ENCODE data around the gene AURKB.
A peak's percentile ranks its signal among the peaks of the same experiment; 100 is the strongest.

Gene AURKB

GRCh38 chr17:8226536-8227237, 16.3 kb upstream of the AURKB start:
- H3K27me3 ChIP-seq, result no peaks in the 10 kb centered on the region
- peak overlapping the region; percentile 65 for H3K4me3 ChIP-seq
- TF ChIP-seq Cebpa-rat (IDR thresholded peaks at IDR 0.05), result no peak
- peak overlapping the region; percentile 70 for H3K27ac ChIP-seq
- H4K20me1 ChIP-seq, result no peaks in the 10 kb centered on the region
- peaks cover 48% of the 10 kb centered on the region for H3K4me1 ChIP-seq
- peak overlapping the region; percentile 78 for H3K4me2 ChIP-seq
- no peaks in the 10 kb centered on the region for H3K9me3 ChIP-seq
- H3K9ac ChIP-seq, result peak overlapping the region; percentile 76
- H3K36me3 ChIP-seq, result peaks cover 47% of the 10 kb centered on the region

- H3K9ac ChIP-seq, result peak overlapping the region; percentile 76
- H3K4me3 ChIP-seq, result peak overlapping the region; percentile 65
- peak overlapping the region; percentile 78 for H3K4me2 ChIP-seq
- H4K20me1 ChIP-seq, result no peaks in the 10 kb centered on the region
- H3K36me3 ChIP-seq, result peaks cover 39% of the 10 kb centered on the region
- H3K4me1 ChIP-seq, result peaks cover 48% of the 10 kb centered on the region
- no peaks in the 10 kb centered on the region for H3K27me3 ChIP-seq
- no peaks in the 10 kb centered on the region for H3K9me3 ChIP-seq
- TF ChIP-seq Cebpa-rat (IDR thresholded peaks at IDR 0.05), result no peak
- H3K27ac ChIP-seq, result peak overlapping the region; percentile 70
These were observed 15.6 kb upstream of the AURKB start for GRCh38 chr17:8225813-8226535.

GRCh38 chr17:8224891-8225812, 14.8 kb upstream of the AURKB start:
- Histone ChIP-seq H3K9me3 (no peaks in the 10 kb centered on the region), H3K4me3 (no peak overlapping the region), H3K27ac (no peak overlapping the region), H4K20me1 (no peaks in the 10 kb centered on the region), H3K27me3 (no peaks in the 10 kb centered on the region), H3K4me2 (0 out of 2 replicates have a peak overlapping the region, but pooled peaks have one; percentile 78), H3K36me3 (peaks cover 31% of the 10 kb centered on the region), H3K9ac (no peak overlapping the region), H3K4me1 (peaks cover 53% of the 10 kb centered on the region)
- no peak for TF ChIP-seq Cebpa-rat (IDR thresholded peaks at IDR 0.05)

- no peaks in the 10 kb centered on the region for H3K9me3 ChIP-seq
- TF ChIP-seq Cebpa-rat (IDR thresholded peaks at IDR 0.05), result no peak
- H3K4me1 ChIP-seq, result peaks cover 56% of the 10 kb centered on the region
- peak overlapping the region; percentile 94 for H3K27ac ChIP-seq
- peak overlapping the region; percentile 85 for H3K4me2 ChIP-seq
- H3K9ac ChIP-seq, result peak overlapping the region; percentile 91
- H3K4me3 ChIP-seq, result peak overlapping the region; percentile 72
- no peaks in the 10 kb centered on the region for H4K20me1 ChIP-seq
- H3K27me3 ChIP-seq, result no peaks in the 10 kb centered on the region
- H3K36me3 ChIP-seq, result peaks cover 15% of the 10 kb centered on the region
These were observed 13.2 kb upstream of the AURKB start for GRCh38 chr17:8223356-8224126.

- TF ChIP-seq Cebpa-rat (IDR thresholded peaks at IDR 0.05), result no peak
- Histone ChIP-seq H3K4me1 (peaks cover 53% of the 10 kb centered on the region), H3K9ac (peak overlapping the region; percentile 91), H3K9me3 (no peaks in the 10 kb centered on the region), H3K4me2 (peak overlapping the region; percentile 85), H3K36me3 (peaks cover 8% of the 10 kb centered on the region), H3K27ac (peak overlapping the region; percentile 94), H3K4me3 (peak overlapping the region; percentile 72), H3K27me3 (no peaks in the 10 kb centered on the region), H4K20me1 (no peaks in the 10 kb centered on the region)
These were observed 12.4 kb upstream of the AURKB start for GRCh38 chr17:8222630-8223355.

GRCh38 chr17:8222380-8222629, 11.9 kb upstream of the AURKB start:
- Histone ChIP-seq H3K9me3 (no peaks in the 10 kb centered on the region), H3K27me3 (no peaks in the 10 kb centered on the region), H3K4me3 (peak overlapping the region; percentile 72), H3K9ac (peak overlapping the region; percentile 91), H3K27ac (peak overlapping the region; percentile 94), H3K4me1 (peaks cover 48% of the 10 kb centered on the region), H4K20me1 (no peaks in the 10 kb centered on the region), H3K4me2 (peak overlapping the region; percentile 85), H3K36me3 (peaks cover 3% of the 10 kb centered on the region)
- TF ChIP-seq Cebpa-rat (IDR thresholded peaks at IDR 0.05), result no peak

- TF ChIP-seq Cebpa-rat (IDR thresholded peaks at IDR 0.05), result no peak
- Histone ChIP-seq H3K36me3 (no peaks in the 10 kb centered on the region), H3K27ac (peak overlapping the region; percentile 94), H3K9me3 (no peaks in the 10 kb centered on the region), H3K4me3 (peak overlapping the region; percentile 72), H3K9ac (peak overlapping the region; percentile 91), H3K4me2 (peak overlapping the region; percentile 85), H4K20me1 (no peaks in the 10 kb centered on the region), H3K27me3 (no peaks in the 10 kb centered on the region), H3K4me1 (peaks cover 43% of the 10 kb centered on the region)
These were observed 11.4 kb upstream of the AURKB start for GRCh38 chr17:8221663-8222379.
